Suprapubic skin (tissue), 4 donors: ENCODE measurements around the gene EARS2.

Experiments
- CTCF ChIP-seq, 2 donors: fragments of 200-600 bp in 1 of 2; fragments of 450-650 bp in 1 of 2; sonication (generic) in 1 of 2; IDR thresholded peaks; one replicate each; pipeline ENCODE4 v1.5.1; 2016 to 2019; ENCODE audit warnings: antibody characterized with exemption in 2 of 2, mild to moderate bottlenecking in 1 of 2, moderate library complexity in 1 of 2
- POLR2A ChIP-seq, 2 donors: fragments of 450-650 bp; IDR thresholded peaks; one replicate each; pipeline ENCODE4 v1.6.1; 2017; ENCODE audit warnings: antibody characterized with exemption in 2 of 2, mild to moderate bottlenecking in 2 of 2, moderate library complexity in 2 of 2
- POLR2AphosphoS5 ChIP-seq, 3 donors: sonication (generic); formaldehyde crosslinking; IDR thresholded peaks; one replicate each; pipeline ENCODE4 v1.6.1; 2017; ENCODE audit warnings: antibody characterized with exemption in 3 of 3

GRCh38 chr16:23584186-23585076 lies 27.3 kb upstream of the EARS2 start:
- TF ChIP-seq POLR2A (IDR thresholded peaks at IDR 0.05) (no peak), CTCF (IDR thresholded peaks at IDR 0.05) (no peak), POLR2AphosphoS5 (IDR thresholded peaks at IDR 0.05) (no peak)
